Gastrocnemius medialis (tissue), 4 donors: ENCODE measurements around the gene SLC36A3.
"Not testable (repeated sequence)": the region's sequence is repeated elsewhere in the genome, so short reads cannot be mapped to it uniquely, and the experiment has no call there.

Source experiments
- CTCF ChIP-seq, 5 experiments: fragments of 450-650 bp in 3 of 5; fragments of 200-600 bp in 2 of 5; sonication (generic) in 2 of 5; IDR thresholded peaks in 4 of 5; conservative IDR thresholded peaks in 1 of 5; 1 replicate in 4 of 5; 2 replicates in 1 of 5; pipeline ENCODE4 v1.5.1; 2016 to 2019; ENCODE audit warnings: antibody characterized with exemption in 5 of 5, mild to moderate bottlenecking in 3 of 5, moderate library complexity in 3 of 5
- POLR2A ChIP-seq, 2 donors: fragments of 450-650 bp; IDR thresholded peaks; one replicate each; pipeline ENCODE4 v1.6.1; 2017; ENCODE audit warnings: antibody characterized with exemption in 2 of 2, mild to moderate bottlenecking in 2 of 2, moderate library complexity in 2 of 2

GRCh38 chr5:151235239-151235571, 68.4 kb downstream of the SLC36A3 start:
- TF ChIP-seq POLR2A (IDR thresholded peaks at IDR 0.05); CTCF (IDR thresholded peaks at IDR 0.05 in 4 of 5, conservative IDR thresholded peaks at IDR 0.05 in 1 of 5): not testable (repeated sequence)
